CD4-positive, alpha-beta memory T cell (primary cell): ENCODE data around the gene PABPC1L. TPM values are rescaled to one million over a fixed set of nuclear protein-coding genes. Genes with fewer than 3 reads are reported as not detected.
A peak's percentile ranks its signal among the peaks of the same experiment; 100 is the strongest.

ENCODE experiments used
- CTCF ChIA-PET: fragments of 350-600 bp; sonication (Branson Sonifier 250); formaldehyde crosslinking; loops from one replicate; lab custom pipeline; 2021; ENCODE audit warnings: inconsistent platforms; ENCODE audit not compliant: partially characterized antibody; lab: Charles Lee
- POLR2A ChIA-PET: fragments of 350-600 bp; sonication (Branson Sonifier 250); formaldehyde crosslinking; loops from one replicate; lab custom pipeline; 2021; ENCODE audit not compliant: partially characterized antibody; lab: Charles Lee
- DNase-seq, 5 donors: peaks; one replicate each; pipeline versions ENCODE4 v3.0.0 to v3.0.0-alpha.2; 2020 to 2022; ENCODE audit warnings: mixed read lengths in 1 of 5
- H3K27ac ChIP-seq: one replicate; pipeline ENCODE4 v1.7.0; 2013; ENCODE audit warnings: low read depth, low read length
- H3K27me3 ChIP-seq: 2 replicates; pipeline ENCODE4 v1.7.0; 2013; ENCODE audit warnings: mild to moderate bottlenecking, low read length, moderate library complexity; ENCODE audit not compliant: insufficient read depth
- H3K36me3 ChIP-seq: 2 replicates; pipeline ENCODE4 v1.7.0; 2013; ENCODE audit warnings: mild to moderate bottlenecking, low read length, moderate library complexity; ENCODE audit not compliant: insufficient read depth
- H3K4me1 ChIP-seq: 2 replicates; pipeline ENCODE4 v1.7.0; 2013; ENCODE audit warnings: mild to moderate bottlenecking, low read length, moderate library complexity; ENCODE audit not compliant: insufficient read depth
- H3K4me3 ChIP-seq, 2 donors: one replicate each; pipeline ENCODE4 v1.7.0; 2013; ENCODE audit warnings: low read length in 2 of 2, mild to moderate bottlenecking in 1 of 2
- H3K9me3 ChIP-seq, 2 donors: one replicate each; pipeline ENCODE4 v1.7.0; 2013; ENCODE audit warnings: low read length in 2 of 2, control low read depth in 1 of 2; ENCODE audit not compliant: control insufficient read depth in 1 of 2
- H3K27ac Mint-ChIP-seq, 7 donors: one replicate each; pipeline ENCODE4 v1.8.0; 2020 to 2021; ENCODE audit warnings: mixed read lengths in 7 of 7, mild to moderate bottlenecking in 6 of 7, inconsistent platforms in 3 of 7, moderate library complexity in 3 of 7
- H3K27me3 Mint-ChIP-seq, 2 donors: one replicate each; pipeline ENCODE4 v1.8.0; 2020 to 2021; ENCODE audit warnings: mixed read lengths in 2 of 2
- H3K36me3 Mint-ChIP-seq, 2 donors: one replicate each; pipeline ENCODE4 v1.8.0; 2020 to 2021; ENCODE audit warnings: mixed read lengths in 2 of 2, inconsistent platforms in 1 of 2, mild to moderate bottlenecking in 1 of 2
- H3K4me1 Mint-ChIP-seq, 4 donors: one replicate each; pipeline ENCODE4 v1.8.0; 2020 to 2021; ENCODE audit warnings: mixed read lengths in 4 of 4, mild to moderate bottlenecking in 1 of 4
- H3K4me3 Mint-ChIP-seq, 8 donors: one replicate each; pipeline ENCODE4 v1.8.0; 2020 to 2021; ENCODE audit warnings: mixed read lengths in 8 of 8, mild to moderate bottlenecking in 7 of 8, moderate library complexity in 6 of 8, inconsistent platforms in 3 of 8
- H3K9me3 Mint-ChIP-seq, 8 donors: one replicate each; pipeline ENCODE4 v1.8.0; 2020 to 2021; ENCODE audit warnings: mixed read lengths in 8 of 8, mild to moderate bottlenecking in 5 of 8, inconsistent platforms in 3 of 8, moderate library complexity in 1 of 8
- intact Hi-C: fragments of 100-400 bp; cut with micrococcal nuclease; formaldehyde crosslinking; loops from one replicate; pipeline ENCODE4 v1.15.1; 2023
- polyA plus RNA-seq, 2 donors: library from polyadenylated mRNA; unstranded; fragments of 300-500 nt; fragmentation: Illumina TruSeq; gene quantifications; one replicate each; pipeline ENCODE4 v1.2.3, GENCODE V29; 2021
- total RNA-seq, 2 experiments: library from RNA; stranded (reverse); gene quantifications; one replicate each; pipeline ENCODE4 v1.2.3, GENCODE V29; 2021

PABPC1L gene
- total and polyA plus RNA-seq, 4 experiments from 2014 or later = 0.42 to 50.0 (median 46.5) TPM; not detected in 1

DNA sequence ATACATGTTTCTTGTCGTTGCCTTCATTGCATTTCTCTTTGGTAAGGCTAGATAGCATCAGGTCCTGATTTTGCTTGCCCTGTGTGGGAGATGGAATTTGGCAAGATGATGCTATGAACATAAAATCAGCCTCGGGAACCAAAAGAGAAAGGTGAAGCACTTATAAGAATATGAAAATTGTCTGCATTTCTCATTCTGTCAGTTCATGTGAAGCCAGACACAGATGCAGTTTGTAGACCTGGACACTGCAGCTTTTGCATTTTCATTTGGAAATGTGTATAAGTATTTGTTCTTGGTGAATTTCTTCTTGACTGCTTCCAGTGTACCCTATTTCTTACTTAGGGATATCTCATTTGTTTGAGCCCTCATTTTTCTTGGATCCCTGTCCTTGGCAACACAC lies 23.0 kb upstream of the PABPC1L start:
- Mint-ChIP-seq H3K27me3 (no peaks in the 10 kb centered on the region), H3K9me3 (no peaks in the 10 kb centered on the region), H3K36me3 (peaks cover 0 to 50% of the 10 kb centered on the region in 2 donors), H3K4me1 (peaks cover 47 to 88% (median 66%) of the 10 kb centered on the region in 4 donors), H3K27ac (peak overlapping the region; percentile 94 to 97 (median 95)), H3K4me3 (peak overlapping the region; percentile 92 to 98 (median 97))
- peak overlapping the region; percentile 82 to 87 for H3K4me3 ChIP-seq
- no peaks in the 10 kb centered on the region for H3K9me3 ChIP-seq
- CTCF ChIA-PET = no interaction called here
- POLR2A ChIA-PET = interaction anchor here (1.8 to 2.4 kb wide), 2 partner anchors 73 to 79 kb away, joined by 6 to 7 read pairs; partner anchors contain the start of genes STK4 and TOMM34
- intact Hi-C loops = loop anchor here (1.0 to 10.0 kb wide), 4 partner anchors 8 to 1800 kb away; partner anchors contain the start of genes SERINC3, SRSF6 and TP53RK
- peak overlapping the region; percentile 85 for H3K27ac ChIP-seq
- peaks cover 67% of the 10 kb centered on the region for H3K4me1 ChIP-seq
- no peak for DNase-seq
- no peaks in the 10 kb centered on the region for H3K27me3 ChIP-seq
- no peaks in the 10 kb centered on the region for H3K36me3 ChIP-seq

DNA sequence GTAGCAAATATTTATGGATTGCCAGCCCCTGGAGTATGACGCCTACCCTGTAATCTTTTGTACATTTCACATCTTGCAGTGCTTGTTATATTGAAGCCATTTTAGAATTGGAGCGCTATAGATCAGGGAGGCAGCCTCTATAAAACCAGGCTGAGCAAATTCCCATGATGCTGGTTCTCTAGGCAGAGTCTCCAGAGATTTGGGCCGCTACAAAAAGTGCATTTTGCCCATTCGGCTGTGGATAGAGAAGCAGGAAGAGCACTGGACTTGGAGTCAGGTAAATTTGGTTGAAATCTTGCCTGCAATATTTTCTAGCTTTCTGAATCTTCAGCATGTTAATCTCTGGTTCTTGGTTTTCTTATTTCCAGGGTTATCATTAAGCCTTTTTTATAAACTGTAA lies 22.4 kb upstream of the PABPC1L start:
- H3K4me3 ChIP-seq = peak overlapping the region; percentile 39 to 82
- H3K36me3 Mint-ChIP-seq = peaks cover 0 to 55% of the 10 kb centered on the region in 2 donors
- CTCF ChIA-PET = interaction anchor here (0.8 to 3.4 kb wide), 10 partner anchors 9 to 575 kb away, joined by 3 to 32 read pairs (median 6); partner anchors contain the start of genes PABPC1L and TOMM34
- H3K4me1 ChIP-seq = peaks cover 73% of the 10 kb centered on the region
- intact Hi-C loops = loop anchor here (1.0 to 10.0 kb wide), 4 partner anchors 8 to 1800 kb away; partner anchors contain the start of genes SERINC3, SRSF6 and TP53RK
- no peak for DNase-seq
- H3K27ac Mint-ChIP-seq = peak overlapping the region; percentile 74 to 97 (median 95)
- POLR2A ChIA-PET = interaction anchor here (1.0 to 2.5 kb wide), 7 partner anchors 9 to 94 kb away, joined by 3 to 22 read pairs (median 5); partner anchors contain the start of genes PABPC1L, STK4 and TOMM34
- peak overlapping the region; percentile 85 for H3K27ac ChIP-seq
- no peaks in the 10 kb centered on the region for H3K36me3 ChIP-seq
- H3K9me3 Mint-ChIP-seq = no peaks in the 10 kb centered on the region
- peaks cover 51 to 93% (median 71%) of the 10 kb centered on the region in 4 donors for H3K4me1 Mint-ChIP-seq
- peak overlapping the region; percentile 92 to 98 (median 97) for H3K4me3 Mint-ChIP-seq
- no peaks in the 10 kb centered on the region for H3K9me3 ChIP-seq
- no peaks in the 10 kb centered on the region for H3K27me3 Mint-ChIP-seq
- H3K27me3 ChIP-seq = no peaks in the 10 kb centered on the region

DNA sequence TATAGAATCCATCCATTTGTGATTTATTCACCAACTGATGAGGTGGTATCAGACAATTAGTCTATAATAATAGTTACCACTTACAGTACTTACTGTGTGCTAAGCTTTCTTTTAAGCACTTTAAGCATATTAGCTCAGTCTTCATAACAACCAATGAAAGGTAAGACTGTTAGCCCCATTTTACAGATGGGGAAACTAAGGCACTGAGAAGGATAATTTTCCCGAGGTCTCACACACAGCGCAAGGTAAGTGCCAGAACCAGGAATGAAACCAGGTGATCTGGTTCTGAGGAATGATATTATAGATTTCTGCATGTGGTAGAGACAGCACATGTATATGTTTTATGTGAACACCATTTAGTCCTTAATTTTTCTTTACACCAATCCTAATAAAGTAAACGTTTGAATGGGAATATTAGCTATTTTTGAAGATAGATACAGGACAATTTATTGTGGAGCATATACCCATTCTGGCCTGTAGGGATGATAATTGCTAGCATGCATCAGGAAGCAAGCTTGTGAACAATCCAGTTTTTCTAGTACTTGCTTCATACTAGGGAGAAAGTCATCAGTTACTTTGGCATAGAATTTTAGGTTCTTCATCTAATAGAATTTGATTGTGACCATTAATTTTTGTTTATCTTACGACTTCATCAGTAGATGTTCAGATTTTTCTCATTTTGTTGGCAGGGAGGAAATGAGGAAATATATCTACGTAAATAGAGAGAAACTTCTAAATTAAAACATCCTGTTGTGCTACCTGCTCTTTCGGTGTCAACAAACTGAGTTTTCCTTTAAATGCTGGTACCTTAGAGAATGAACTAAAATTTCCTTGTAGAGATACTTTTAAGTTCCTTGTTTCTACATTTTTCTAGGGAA lies 21.4 kb upstream of the PABPC1L start:
- DNase-seq = peak in 3 of 5 donors; percentile 24 to 34 (median 33)
- H3K27ac Mint-ChIP-seq = peak overlapping the region; percentile 82 to 97 (median 86)
- H3K4me1 ChIP-seq = peaks cover 81% of the 10 kb centered on the region
- no peaks in the 10 kb centered on the region for H3K27me3 Mint-ChIP-seq
- no peaks in the 10 kb centered on the region for H3K27me3 ChIP-seq
- peaks cover 0 to 55% of the 10 kb centered on the region in 2 donors for H3K36me3 Mint-ChIP-seq
- POLR2A ChIA-PET = interaction anchor here (1.0 to 2.5 kb wide), 9 partner anchors 8 to 93 kb away, joined by 3 to 22 read pairs (median 4); partner anchors contain the start of genes PABPC1L, STK4 and TOMM34
- H3K4me3 ChIP-seq = peak overlapping the region; percentile 39 to 82
- no peaks in the 10 kb centered on the region for H3K36me3 ChIP-seq
- H3K4me1 Mint-ChIP-seq = peaks cover 52 to 89% (median 70%) of the 10 kb centered on the region in 4 donors
- H3K4me3 Mint-ChIP-seq = peak overlapping the region; percentile 65 to 98 (median 97)
- no peaks in the 10 kb centered on the region for H3K9me3 Mint-ChIP-seq
- CTCF ChIA-PET = interaction anchor here (1.0 to 3.4 kb wide), 10 partner anchors 9 to 576 kb away, joined by 3 to 32 read pairs (median 6); partner anchors contain the start of genes PABPC1L and TOMM34
- H3K9me3 ChIP-seq = no peaks in the 10 kb centered on the region
- peak overlapping the region; percentile 85 for H3K27ac ChIP-seq
- intact Hi-C loops = loop anchor here (1.0 to 10.0 kb wide), 4 partner anchors 21 to 1799 kb away; partner anchors contain the start of genes SERINC3, SRSF6 and TP53RK

DNA sequence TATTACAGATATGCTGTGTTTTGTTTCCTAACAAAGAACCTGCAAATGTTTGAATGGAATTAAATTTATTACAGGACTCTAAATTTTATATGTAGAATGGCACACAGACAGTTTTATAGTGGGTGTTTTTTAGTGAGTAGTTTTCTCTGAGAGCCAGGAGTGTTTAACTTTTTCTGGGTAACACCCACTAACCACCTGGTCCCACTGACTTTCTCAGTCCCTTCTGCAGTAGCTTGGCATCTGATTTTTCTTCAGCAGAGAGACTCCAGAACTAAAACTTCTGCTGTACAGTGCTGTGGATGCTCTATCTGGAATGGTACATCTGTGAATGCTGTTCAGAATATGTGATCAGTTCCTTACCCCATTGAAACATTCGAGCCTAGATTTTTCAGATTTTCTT lies 18.0 kb upstream of the PABPC1L start:
- H3K27ac ChIP-seq = no peak overlapping the region
- Mint-ChIP-seq H3K27me3 (no peaks in the 10 kb centered on the region), H3K9me3 (no peaks in the 10 kb centered on the region), H3K4me3 (peak overlapping the region in 6 of 8 donors; percentile 18 to 76 (median 68)), H3K36me3 (peaks cover 5 to 53% of the 10 kb centered on the region in 2 donors), H3K27ac (peak overlapping the region; percentile 6 to 77 (median 49)), H3K4me1 (peaks cover 69 to 92% (median 81%) of the 10 kb centered on the region in 4 donors)
- H3K4me3 ChIP-seq = no peak overlapping the region
- CTCF ChIA-PET = interaction anchor here (0.8 to 1.3 kb wide), 3 partner anchors 203 to 702 kb away, joined by 3 to 4 read pairs (median 3); no protein-coding TSS in a partner anchor
- H3K9me3 ChIP-seq = no peaks in the 10 kb centered on the region
- POLR2A ChIA-PET = interaction anchor here (0.8 to 1.6 kb wide), 6 partner anchors 10 to 98 kb away, joined by 3 to 5 read pairs (median 3); partner anchors contain the start of gene PABPC1L
- intact Hi-C loops = no loop called here
- H3K4me1 ChIP-seq = peaks cover 97% of the 10 kb centered on the region
- H3K36me3 ChIP-seq = no peaks in the 10 kb centered on the region
- H3K27me3 ChIP-seq = no peaks in the 10 kb centered on the region
- DNase-seq = no peak

DNA sequence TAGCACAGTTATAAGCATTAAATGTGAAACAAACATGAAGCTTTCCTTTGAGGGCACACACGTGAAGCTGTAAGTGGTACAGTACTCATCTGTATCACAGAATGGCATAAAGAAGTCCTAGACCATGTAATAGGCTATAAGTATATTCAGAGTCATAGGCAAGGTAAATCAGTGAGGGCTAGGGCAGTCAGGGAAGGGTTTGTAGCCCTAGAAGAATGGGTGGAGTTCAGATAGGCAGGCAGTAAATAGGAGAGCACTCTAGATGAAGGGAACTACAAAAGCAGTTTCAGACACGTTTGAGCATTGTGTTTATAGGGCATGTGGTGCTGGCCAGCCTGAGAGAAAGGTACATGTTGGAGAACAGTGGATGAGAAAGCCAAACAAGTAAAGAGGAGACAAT lies 14.9 kb upstream of the PABPC1L start:
- Mint-ChIP-seq H3K27me3 (no peaks in the 10 kb centered on the region), H3K4me1 (peaks cover 57 to 86% (median 75%) of the 10 kb centered on the region in 4 donors), H3K27ac (peak overlapping the region; percentile 5 to 88 (median 32)), H3K36me3 (peaks cover 13 to 40% of the 10 kb centered on the region in 2 donors), H3K9me3 (no peaks in the 10 kb centered on the region), H3K4me3 (peak overlapping the region in 7 of 8 donors; percentile 3 to 85 (median 47))
- Histone ChIP-seq H3K27me3 (no peaks in the 10 kb centered on the region), H3K4me3 (no peak overlapping the region), H3K9me3 (no peaks in the 10 kb centered on the region), H3K27ac (no peak overlapping the region), H3K36me3 (no peaks in the 10 kb centered on the region), H3K4me1 (peaks cover 97% of the 10 kb centered on the region)
- POLR2A ChIA-PET = interaction anchor here (1.2 to 4.3 kb wide), 4 partner anchors 9 to 73 kb away, joined by 3 to 23 read pairs (median 10); partner anchors contain the start of genes PABPC1L and YWHAB
- DNase-seq = no peak
- intact Hi-C loops = loop anchor here (1.0 kb wide), 1 partner anchor 8 kb away; no protein-coding TSS in a partner anchor
- CTCF ChIA-PET = no interaction called here

DNA sequence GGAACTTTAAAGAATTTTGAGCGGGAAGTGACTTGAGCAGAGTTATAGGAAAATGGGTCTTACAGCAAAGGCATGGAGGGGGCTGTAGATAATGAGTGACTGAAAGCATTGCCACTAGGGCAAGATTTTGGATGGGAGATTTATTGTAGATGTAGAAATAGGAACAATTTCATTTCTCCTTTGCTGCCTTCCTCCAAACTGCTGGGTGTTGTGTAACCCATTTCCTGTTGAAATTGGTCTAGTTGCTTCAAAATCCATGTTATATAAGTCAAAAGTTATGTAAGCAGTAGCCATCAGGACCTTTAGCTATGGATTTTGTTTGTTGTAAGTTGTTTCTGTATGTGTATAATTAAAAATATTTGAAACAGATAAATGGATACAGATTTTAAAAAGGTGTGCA lies 13.3 kb upstream of the PABPC1L start:
- Histone ChIP-seq H3K36me3 (peaks cover 6% of the 10 kb centered on the region), H3K27me3 (no peaks in the 10 kb centered on the region), H3K4me3 (no peak overlapping the region), H3K4me1 (peaks cover 98% of the 10 kb centered on the region), H3K9me3 (no peaks in the 10 kb centered on the region), H3K27ac (no peak overlapping the region)
- peaks cover 63 to 89% (median 77%) of the 10 kb centered on the region in 4 donors for H3K4me1 Mint-ChIP-seq
- H3K27me3 Mint-ChIP-seq = no peaks in the 10 kb centered on the region
- ChIA-PET POLR2A (interaction anchor here (1.3 to 4.3 kb wide), 4 partner anchors 9 to 82 kb away, joined by 4 to 23 read pairs (median 10); partner anchors contain the start of genes PABPC1L and YWHAB), CTCF (interaction anchor here (0.7 kb wide), 1 partner anchor 14 kb away, joined by 3 read pairs; no protein-coding TSS in a partner anchor)
- peak overlapping the region; percentile 9 to 94 (median 84) for H3K27ac Mint-ChIP-seq
- intact Hi-C loops = no loop called here
- DNase-seq = no peak
- H3K36me3 Mint-ChIP-seq = peaks cover 16 to 48% of the 10 kb centered on the region in 2 donors
- H3K9me3 Mint-ChIP-seq = no peaks in the 10 kb centered on the region
- peak overlapping the region; percentile 27 to 78 (median 48) for H3K4me3 Mint-ChIP-seq
